ENCODE measurements around the gene CCR5AS.
"Not testable (repeated sequence)": the region's sequence is repeated elsewhere in the genome, so short reads cannot be mapped to it uniquely, and the experiment has no call there.

The CCR5AS gene

DNA sequence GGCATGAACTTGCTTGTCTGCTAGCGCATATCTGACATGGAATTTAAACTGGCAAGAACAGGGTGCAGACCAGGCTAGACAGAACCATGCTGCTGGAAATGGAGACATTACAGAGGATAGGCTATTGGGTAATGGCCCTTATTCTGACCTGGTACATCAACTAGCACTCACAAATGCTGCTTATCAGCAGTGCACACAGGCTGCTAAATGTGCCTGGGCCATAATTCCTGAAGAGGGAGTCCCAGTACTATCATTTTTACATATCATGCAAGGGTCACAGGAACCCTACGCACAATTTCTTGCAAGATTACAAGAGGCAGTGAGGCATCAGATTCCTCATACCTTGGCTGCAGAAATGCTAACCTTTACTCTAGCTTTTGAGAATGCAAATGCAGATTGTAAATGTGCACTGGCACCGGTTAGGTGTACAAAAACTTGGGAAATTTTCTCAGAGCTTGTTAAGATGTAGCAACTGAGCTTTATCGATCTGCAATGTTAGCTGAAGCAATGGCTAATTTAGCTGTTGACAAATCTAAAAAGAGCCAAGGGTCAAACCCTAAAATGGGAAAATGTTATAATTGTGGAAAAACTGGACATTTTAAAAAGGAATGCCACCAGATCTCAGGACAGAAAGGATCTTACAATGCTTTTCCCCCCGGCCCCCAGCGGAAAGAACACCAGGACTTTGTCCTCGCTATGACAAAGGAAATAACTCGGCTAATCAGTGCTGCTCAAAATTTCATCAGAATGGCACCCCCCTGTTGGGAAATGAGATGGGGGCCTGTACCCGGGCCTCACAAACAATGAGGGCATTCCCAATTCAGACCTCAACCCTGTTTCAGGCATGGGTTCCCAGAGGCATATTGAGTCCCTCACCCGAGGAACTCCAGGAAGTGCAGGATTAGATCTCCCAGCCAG, 21.3 kb upstream of the CCR5AS start:
- DNase-seq = no peak

DNA sequence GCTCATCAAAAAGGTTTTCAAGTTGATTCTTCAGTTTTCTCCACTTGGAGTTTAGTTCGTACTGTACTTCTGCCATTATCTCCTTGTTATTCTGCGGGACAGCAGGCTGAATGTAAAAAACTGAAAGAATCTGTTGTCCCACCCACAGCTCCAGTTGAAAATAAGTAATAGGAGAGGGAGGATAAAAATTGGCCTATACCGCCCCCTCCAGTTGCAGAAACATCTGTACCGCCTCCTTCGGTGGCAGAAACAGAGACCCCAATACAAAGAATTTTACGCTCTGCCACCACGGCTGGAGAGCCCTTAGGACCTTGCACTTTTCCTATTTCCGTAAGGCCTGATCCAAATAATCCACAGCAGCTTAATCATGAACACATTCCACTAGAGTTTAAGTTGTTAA, 20.5 kb upstream of the CCR5AS start:
- DNase-seq = not testable (repeated sequence)

DNA sequence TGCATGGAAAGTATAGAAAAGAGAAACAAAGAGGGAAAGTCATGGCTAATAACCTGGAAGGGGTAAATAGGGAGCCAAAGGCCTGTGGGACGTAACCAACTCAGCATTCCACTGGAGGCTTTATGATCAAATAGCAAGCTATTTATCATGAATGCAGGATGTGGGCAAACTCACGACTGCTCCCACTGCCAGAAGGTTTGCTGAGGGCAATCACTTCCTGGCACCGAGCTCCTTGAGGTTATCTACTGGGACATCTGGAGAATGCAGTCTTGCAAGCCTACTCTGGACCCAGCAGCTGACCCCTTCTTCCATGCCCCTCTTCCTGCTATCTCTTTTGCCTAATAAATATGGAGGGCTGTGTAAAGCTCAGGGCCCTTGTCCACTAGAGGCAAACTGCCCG, 19.6 kb upstream of the CCR5AS start:
- DNase-seq = not testable (repeated sequence)

DNA sequence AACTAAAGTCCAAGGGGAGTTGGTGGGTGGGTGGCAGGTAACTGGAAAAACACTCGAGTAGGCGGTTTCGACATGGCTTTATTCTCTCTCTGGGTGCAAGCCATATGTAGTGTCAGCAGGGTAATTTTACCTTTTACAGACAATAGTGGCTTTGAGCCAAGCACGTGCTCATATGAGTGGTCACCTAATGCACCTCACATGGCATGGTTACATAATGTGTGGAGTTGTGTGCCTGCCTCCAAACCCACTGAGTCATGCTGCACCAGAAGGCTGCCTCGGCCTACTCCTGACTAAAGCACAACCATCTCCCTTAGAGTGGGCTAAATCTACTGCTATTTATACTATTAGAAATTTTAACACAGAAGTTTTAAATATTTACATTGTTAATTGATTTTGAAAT, 16.7 kb upstream of the CCR5AS start:
- DNase-seq = no peak

DNA sequence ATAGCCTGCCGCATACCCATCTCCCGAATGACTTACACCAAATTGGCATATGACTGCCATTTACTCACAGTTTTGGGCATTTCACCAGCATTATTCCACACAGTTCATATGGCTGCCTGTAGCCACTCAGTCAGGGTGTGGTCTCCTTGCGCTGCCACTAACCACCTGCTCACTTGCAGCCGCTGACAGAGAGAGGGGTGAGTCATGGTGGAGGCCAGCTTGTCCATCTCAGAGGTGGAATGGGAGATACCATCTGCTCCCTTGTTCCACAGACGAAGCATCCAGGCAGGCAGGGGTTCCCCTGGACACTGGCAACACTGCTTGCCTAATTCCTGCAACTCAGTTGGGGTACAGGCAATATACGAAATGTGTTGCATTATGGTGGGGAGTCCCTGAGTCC, 15.8 kb upstream of the CCR5AS start:
- DNase-seq = no peak

DNA sequence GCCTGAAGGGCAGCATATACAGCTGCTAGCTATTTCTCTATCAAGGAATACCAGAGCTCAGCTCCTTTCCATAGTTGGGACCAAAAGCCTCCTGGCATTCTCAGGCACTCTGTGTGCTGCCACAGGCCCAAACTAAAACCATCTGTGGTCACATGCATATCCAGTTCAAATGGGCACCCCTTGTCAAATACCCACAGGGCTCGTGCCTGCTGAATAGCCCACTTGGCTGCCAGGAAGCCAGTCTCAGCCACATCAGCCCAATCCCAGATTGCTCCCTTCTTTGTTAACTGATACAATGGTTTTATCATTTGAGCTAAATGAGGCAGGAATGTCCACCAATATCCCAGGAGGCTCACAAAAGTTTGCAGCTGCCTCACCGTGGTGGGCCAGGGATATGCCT, 14.1 kb upstream of the CCR5AS start:
- DNase-seq = no peak

DNA sequence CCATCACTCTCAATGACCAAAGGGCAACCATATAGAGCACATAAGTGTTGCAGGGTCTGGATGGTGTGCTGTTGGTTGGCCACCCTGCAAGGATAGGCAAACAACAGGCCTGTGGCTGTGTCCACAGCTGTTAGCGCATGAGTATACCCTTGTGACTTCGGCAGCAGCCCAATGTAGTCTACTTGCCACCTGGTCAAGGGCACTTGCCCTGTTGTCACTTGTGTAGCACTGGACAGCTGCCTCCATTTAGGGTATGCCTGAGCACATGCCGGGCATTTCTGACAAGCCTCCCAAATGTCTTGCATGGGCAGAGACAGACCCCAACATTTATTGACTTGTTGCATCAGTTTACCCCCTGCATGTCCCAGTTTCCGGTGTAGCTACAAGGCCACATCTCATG, 12.9 kb upstream of the CCR5AS start:
- DNase-seq = no peak

DNA sequence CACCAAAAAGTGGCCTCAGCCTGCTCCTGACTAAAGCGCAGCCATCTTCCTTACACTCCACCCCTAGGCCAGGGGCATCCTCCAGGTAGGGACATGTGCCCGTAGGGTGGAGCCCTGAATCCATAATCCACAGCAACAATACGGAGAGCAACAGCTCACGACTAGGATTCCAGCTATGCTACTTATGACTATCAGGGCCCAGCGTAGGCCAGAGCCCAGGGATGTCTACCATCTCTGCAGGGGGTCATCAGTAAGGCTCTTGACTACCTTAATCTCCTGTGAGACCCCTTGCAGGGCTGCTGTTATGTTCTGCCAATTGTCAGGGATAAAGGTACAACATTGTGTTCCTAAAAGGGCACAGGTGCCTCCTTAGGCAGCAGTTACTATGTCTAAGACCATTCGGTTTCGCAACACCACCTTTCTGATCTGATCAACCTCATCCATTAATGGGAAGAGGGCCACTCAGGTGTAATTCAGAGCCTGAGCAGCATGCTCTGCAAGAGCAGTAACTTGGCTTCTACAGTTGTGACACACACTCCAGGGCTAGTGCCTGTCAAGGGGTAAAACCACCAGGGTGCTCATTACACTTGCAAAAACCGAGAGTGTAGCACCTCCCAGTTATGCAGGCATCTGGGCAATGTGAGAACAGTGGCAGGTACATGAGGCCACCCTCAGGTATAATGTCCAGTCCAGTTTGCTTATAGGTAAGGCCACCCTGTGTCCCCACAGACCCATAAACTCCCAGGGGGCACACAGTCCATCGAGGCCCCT, 11.2 kb upstream of the CCR5AS start:
- no peak for DNase-seq

DNA sequence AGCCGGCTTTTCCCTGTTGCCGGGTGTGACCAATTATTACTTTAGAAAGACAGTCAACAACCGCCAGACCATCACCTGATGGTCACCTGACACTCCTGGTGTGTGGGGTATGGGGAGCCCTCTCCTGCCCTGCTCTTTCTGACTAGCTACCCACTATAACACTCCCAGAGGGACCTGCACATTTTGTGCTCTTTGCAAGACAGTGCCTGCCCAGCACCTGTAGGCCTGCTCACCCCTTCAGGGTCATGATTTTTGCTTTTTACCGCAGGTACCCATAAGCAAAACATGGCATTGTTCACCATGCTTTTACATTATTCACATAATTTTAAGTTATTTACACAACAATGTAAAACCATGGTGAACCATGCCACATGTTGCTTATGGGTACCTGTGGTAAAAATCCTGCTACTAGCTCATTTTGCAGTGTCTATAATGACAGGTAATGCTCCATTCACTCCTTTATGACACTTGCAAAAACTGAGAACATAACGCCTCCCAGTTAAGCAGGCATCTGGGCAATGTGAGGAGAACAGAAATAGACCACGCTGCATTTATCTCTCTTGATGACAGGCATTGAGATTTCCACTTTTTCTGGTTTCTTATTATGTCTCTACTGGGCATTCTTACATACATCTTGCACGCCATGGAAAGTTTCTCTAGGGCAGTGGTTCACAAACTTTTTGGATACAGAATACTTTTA, 10.1 kb upstream of the CCR5AS start:
- DNase-seq = no peak

DNA sequence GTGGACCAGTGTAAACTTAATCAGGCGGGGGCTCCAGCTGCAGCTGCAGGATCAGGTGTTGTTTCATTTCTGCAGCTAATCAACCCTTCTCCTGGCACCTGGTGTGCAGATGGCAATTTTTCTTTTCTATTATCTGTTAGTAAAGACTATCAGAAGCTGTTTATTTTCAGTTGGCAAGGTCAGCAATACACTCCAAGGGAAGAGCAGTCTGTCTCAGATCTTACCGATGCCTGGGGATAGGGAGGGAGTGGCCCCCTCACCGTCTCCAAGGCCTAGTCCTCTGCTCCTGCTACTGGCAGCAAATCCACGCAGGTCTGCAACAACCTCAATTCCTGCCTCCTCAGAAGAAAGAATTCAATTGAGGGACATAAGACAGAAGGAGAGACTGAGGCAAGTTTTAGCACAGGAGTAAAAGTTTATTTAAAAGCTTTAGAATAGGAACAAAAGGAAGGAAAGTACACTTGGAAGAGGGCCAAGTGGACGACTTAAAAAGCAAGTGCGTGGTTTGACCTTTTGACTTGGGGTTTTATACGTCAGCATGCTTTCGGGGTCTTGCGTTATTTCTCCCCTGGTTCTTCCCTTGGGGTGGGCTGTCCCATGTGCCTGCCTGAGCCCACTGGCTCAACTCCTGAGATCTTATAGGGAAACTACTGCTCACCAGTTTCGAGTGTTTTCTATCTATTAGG, 9.4 kb upstream of the CCR5AS start:
- DNase-seq = peak; percentile 4

DNA sequence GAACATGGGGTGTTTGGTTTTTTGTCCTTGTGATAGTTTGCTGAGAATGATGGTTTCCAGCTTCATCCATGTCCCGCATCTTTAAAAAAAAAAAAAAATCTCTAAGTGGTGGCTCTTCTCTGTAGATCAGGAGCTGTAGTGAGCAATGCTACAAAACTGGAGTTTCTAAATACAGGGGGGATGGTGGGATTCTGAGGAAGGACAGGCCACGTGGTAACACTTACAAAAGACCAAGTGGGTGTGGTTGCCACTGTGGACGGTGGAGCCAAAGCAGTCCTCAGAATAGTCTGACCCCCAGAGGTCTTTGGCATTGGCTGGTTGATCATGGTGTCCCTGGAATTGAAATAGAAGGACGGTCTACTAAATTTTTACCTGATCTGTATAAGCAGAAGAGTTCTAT, 7.9 kb upstream of the CCR5AS start:
- no peak for DNase-seq

DNA sequence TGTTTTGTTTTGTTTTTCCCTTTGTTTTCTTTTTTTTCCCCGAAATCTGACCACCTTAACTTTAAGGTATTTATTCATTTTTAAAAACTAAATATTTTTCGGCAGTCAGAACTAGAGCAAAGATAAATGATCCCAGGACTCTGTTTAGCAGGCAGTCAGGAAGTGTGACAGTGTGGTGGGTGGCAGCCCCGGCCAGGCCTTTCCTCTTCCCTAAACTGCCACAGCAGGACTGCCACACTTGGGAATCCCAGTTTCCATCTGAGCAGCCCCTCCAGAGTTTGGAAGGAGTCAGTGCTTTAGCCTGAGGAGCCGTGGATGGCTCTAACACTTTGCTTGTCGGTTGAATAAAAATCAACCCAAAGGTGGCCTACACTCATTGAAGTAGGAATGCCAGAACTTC, 7.1 kb upstream of the CCR5AS start:
- DNase-seq = no peak

DNA sequence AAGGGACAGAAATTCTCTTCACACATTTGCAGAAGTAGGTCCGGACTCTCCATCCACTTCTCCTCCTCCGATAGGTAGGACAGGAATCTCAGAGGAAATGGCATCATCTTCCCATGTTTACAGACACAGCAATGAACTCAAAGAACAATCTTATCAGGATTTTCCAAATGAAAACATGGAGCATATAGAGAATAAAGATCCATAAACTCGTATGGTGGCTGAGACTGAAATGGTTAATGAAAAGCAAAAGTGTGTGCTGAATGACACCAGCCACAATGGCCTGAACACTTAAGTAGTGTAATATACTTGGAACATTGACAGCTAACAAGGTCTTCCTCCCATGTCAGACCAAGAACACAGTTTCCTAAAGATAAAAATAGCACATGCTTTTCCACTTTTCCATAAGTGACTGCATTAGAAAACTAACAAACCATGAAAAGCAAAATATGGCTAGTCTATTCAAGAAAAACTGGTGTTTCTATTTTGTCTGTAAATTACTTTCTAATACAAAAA, 6.0 kb upstream of the CCR5AS start:
- no peak for DNase-seq

DNA sequence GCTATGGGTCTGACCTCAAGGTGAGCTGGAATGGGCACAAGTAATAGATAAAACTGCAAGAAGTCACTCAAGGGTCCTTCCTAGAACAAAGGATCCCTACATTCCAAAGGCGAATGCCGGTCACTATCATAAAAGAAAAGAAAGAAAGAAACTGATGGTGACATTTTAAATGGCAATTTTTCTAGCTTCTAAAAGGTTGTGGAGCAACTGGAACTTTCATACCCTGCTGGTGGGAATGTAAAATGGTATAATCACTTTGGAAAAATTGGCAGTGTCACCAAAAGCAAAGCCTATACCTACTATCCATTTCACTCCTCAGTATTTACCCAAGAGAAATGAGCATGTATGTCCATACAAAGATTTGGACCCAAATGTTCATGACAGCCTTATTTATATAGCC, 4.4 kb upstream of the CCR5AS start:
- no peak for DNase-seq

DNA sequence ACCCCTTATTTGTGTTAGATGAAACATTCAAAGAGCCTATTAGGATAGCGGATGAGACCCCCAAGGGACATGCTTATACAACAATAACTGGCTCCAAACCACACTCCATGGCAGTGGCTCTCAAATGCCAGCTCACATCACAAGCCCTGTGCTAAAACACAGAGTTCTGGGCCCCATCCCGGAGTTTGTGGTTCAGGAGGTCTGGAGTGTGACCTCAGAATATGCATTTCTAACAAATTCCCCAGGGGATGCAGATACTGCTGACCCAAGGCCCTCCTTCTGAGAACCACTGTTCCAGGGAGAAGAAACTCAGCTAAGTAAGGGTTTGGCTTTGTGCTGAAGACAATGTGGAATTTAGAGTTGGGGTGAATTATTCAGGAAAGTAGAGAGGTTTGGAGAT, 3.8 kb upstream of the CCR5AS start:
- DNase-seq = no peak

DNA sequence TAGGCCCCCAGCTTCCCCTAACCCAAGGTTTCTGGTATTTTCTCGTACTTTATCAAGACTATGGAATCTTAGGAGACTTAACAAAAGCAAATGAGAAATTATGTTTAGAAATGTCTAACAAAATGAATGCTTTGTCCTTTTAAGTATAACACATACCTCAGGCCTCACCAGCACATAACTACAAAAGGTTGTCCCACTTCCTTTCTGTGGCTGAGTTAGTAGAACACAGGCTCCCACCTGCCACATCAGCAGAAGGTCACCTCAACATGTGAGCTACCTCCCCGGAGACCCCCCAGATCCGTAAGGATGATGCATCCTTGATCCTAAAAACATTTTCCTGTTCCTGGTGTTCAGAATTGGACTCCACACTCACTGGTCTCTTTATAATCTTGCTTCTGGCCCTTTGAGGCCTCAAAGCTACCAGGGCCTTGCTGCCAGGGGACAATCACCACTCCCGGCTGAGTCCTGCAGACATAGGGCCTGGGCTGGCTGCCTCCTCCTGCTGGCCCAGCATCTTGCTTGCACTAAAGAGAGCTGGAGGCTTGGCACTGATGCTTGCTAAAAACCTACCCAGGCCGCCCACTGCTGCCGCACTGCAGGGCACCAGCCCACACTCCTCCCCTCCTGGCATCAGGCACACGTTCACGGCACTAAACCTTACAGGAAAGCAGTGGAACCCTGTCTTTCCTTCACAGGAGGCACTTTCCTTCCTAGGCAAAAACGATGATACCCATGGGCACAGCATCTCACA, 3.0 kb upstream of the CCR5AS start:
- DNase-seq = no peak

DNA sequence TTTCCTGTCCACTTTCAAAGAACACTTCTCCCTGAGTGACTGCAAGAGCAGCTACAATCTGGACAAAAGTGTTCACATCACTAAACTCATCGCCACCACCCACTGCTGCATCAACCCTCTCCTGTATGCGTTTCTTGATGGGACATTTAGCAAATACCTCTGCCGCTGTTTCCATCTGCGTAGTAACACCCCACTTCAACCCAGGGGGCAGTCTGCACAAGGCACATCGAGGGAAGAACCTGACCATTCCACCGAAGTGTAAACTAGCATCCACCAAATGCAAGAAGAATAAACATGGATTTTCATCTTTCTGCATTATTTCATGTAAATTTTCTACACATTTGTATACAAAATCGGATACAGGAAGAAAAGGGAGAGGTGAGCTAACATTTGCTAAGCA, 2.0 kb upstream of the CCR5AS start:
- no peak for DNase-seq

DNA sequence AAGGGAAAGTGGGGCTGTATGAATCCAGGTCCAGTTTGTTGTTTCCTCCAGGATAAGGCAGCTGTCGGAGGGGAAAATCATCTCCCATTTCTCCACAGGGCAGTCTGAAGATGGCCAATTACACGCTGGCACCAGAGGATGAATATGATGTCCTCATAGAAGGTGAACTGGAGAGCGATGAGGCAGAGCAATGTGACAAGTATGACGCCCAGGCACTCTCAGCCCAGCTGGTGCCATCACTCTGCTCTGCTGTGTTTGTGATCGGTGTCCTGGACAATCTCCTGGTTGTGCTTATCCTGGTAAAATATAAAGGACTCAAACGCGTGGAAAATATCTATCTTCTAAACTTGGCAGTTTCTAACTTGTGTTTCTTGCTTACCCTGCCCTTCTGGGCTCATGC, 1.1 kb upstream of the CCR5AS start:
- no peak for DNase-seq

DNA sequence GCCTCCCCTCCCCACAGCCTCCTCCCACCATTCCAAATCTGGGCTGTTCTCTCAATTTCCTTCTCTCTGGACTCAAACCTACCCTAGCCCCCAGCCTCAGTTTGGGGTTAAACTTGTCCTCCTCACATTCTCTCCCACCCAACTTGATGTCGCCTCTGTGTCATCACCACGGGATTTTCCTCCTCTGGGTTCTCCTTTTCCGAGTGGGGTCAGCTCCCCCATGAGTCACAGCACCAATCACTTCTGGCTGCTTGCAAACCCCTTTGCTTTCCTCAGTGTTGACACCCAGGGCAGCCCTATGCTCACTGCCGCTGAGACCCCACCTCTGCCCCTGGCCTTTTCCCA, 451 bp downstream of the CCR5AS start:
- no peak for DNase-seq

DNA sequence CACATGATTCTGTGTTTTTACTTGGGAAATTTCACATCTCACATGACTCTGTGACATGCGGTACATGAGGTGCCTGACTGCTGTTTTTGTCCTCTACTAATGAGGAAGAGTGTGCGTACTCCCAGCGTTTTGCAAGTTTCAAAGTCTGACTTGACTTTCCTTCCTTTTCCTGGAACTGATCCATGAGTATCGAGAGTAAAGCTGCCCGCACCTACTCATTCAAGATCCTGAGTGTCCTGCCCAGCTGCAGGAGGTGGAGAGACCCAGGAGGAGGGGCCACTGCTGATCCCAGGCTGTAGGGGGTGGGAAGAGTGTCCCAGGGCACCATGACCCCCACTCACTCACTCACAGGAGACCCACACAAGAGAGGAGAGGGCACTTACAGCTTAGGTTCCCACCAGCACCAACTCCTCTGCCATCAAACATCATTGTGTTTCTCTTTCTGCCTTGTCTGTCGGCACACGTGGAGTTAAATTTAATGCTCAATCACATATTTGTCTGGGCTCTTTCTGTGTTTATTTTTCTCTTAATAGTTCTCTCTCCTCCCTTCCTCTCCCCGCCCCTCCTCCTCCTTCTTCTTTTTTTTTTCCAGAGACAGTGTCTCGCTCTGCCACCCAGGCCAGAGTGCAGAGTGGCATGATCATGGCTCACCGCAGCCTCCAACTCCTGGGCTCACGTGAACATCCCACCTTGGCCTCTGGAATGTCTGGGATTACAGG, 1.4 kb downstream of the CCR5AS start:
- DNase-seq = no peak

DNA sequence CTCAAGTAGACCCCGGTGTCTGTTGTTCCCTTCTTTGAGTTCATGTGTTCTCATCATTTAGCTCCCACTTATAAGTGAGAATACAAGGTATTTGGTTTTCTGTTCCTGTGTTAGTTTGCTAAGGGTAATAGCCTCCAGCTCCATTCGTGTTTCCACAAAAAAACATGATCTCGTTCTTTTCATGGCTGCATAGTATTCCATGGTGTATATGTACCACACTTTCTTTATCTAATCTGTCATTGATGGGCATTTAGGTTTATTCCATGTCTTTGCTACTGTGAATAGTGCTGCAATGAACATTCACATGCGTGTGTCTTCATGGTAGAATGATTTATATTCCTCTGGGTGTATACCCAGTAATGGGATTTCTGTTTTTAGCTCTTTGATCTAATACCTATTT, 4.0 kb downstream of the CCR5AS start:
- not testable (repeated sequence) for DNase-seq

DNA sequence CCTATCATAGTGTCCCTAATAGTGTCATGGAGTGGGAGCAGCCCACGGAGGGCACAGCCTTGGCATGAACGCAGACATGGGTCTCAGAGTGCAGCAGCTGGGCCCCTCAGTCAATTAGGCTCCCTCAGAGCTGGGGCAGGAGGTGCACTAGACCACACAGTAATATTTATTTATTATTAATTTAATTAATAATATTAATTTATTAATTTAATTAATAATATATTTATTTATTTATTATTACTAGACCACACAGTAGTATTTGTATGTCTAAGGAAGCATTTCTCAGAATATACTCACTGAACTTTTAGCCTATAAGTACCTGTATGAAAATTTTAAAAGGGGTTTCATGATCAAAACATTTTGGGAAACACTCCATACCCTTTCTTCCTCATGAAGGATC, 5.3 kb downstream of the CCR5AS start:
- DNase-seq = no peak
